ENCODE results near the gene ETV3L. TPM values are rescaled to one million over a fixed set of nuclear protein-coding genes. Genes with fewer than 3 reads are reported as not detected.

ETV3L gene
- total and polyA plus RNA-seq, 2 donors from 2014 or later = not detected

GRCh38 chr1:157097692-157098091 lies 1.9 kb downstream of the ETV3L start:
- intact Hi-C loops (cut with DNase I) = no loop called here

GRCh38 chr1:157096881-157097280 lies 2.7 kb downstream of the ETV3L start:
- H3K9me3 ChIP-seq (ENCODE audit: control insufficient read depth in 2 of 3, insufficient read depth in 1 of 3, low read length in 3 of 3) = no peaks in the 10 kb centered on the region
- H3K4me1 ChIP-seq (ENCODE audit: control insufficient read depth in 2 of 3, insufficient read depth in 2 of 3, low read depth in 1 of 3, low read length in 3 of 3) = no peaks in the 10 kb centered on the region
- TF ChIP-seq CTCF (IDR thresholded peaks at IDR 0.05; ENCODE audit: borderline replicate concordance, extremely low read depth, insufficient read depth) = no peak
- H3K9ac ChIP-seq (ENCODE audit: low read length in 3 of 3) = no peak overlapping the region
- no peaks in the 10 kb centered on the region for H3K36me3 ChIP-seq (ENCODE audit: control insufficient read depth in 2 of 3, insufficient read depth in 3 of 3, low read length in 3 of 3)
- DNase-seq (no peak), FAIRE-seq (no peak)
- no peak overlapping the region for H3K27ac ChIP-seq (ENCODE audit: low read depth in 2 of 2, low read length in 2 of 2)
- no peaks in the 10 kb centered on the region for H3K27me3 ChIP-seq (ENCODE audit: control insufficient read depth, insufficient read depth, low read length)
- no peak overlapping the region for H3K4me3 ChIP-seq (ENCODE audit: low read length in 3 of 3)
- intact Hi-C loops (cut with DNase I) = no loop called here

More at GRCh38 chr1:157097692-157098091, 1.9 kb downstream of the ETV3L start:
- FAIRE-seq = no peak
- Histone ChIP-seq H3K9me3 (ENCODE audit: control insufficient read depth in 2 of 3, insufficient read depth in 1 of 3, low read length in 3 of 3) (no peaks in the 10 kb centered on the region), H3K4me1 (ENCODE audit: control insufficient read depth in 2 of 3, insufficient read depth in 2 of 3, low read depth in 1 of 3, low read length in 3 of 3) (no peaks in the 10 kb centered on the region), H3K9ac (ENCODE audit: low read length in 3 of 3) (no peak overlapping the region), H3K27me3 (ENCODE audit: control insufficient read depth, insufficient read depth, low read length) (no peaks in the 10 kb centered on the region), H3K27ac (ENCODE audit: low read depth in 2 of 2, low read length in 2 of 2) (no peak overlapping the region), H3K4me3 (ENCODE audit: low read length in 3 of 3) (no peak overlapping the region), H3K36me3 (ENCODE audit: control insufficient read depth in 2 of 3, insufficient read depth in 3 of 3, low read length in 3 of 3) (no peaks in the 10 kb centered on the region)
- TF ChIP-seq CTCF (IDR thresholded peaks at IDR 0.05; ENCODE audit: borderline replicate concordance, extremely low read depth, insufficient read depth) = no peak
- DNase-seq = no peak

GRCh38 chr1:157095551-157095950 lies 4.1 kb downstream of the ETV3L start:
- TF ChIP-seq CTCF (IDR thresholded peaks at IDR 0.05; ENCODE audit: borderline replicate concordance, extremely low read depth, insufficient read depth) = no peak
- Histone ChIP-seq H3K4me1 (ENCODE audit: control insufficient read depth in 2 of 3, insufficient read depth in 2 of 3, low read depth in 1 of 3, low read length in 3 of 3) (no peaks in the 10 kb centered on the region), H3K9me3 (ENCODE audit: control insufficient read depth in 2 of 3, insufficient read depth in 1 of 3, low read length in 3 of 3) (no peaks in the 10 kb centered on the region), H3K27ac (ENCODE audit: low read depth in 2 of 2, low read length in 2 of 2) (no peak overlapping the region), H3K27me3 (ENCODE audit: control insufficient read depth, insufficient read depth, low read length) (no peaks in the 10 kb centered on the region), H3K9ac (ENCODE audit: low read length in 3 of 3) (no peak overlapping the region), H3K4me3 (ENCODE audit: low read length in 3 of 3) (no peak overlapping the region), H3K36me3 (ENCODE audit: control insufficient read depth in 2 of 3, insufficient read depth in 3 of 3, low read length in 3 of 3) (no peaks in the 10 kb centered on the region)
- FAIRE-seq (no peak), DNase-seq (no peak)
- intact Hi-C loops (cut with DNase I) = no loop called here

- no peak overlapping the region for H3K27ac ChIP-seq (ENCODE audit: low read depth in 2 of 2, low read length in 2 of 2)
- H3K36me3 ChIP-seq (ENCODE audit: control insufficient read depth in 2 of 3, insufficient read depth in 3 of 3, low read length in 3 of 3) = no peaks in the 10 kb centered on the region
- H3K9me3 ChIP-seq (ENCODE audit: control insufficient read depth in 2 of 3, insufficient read depth in 1 of 3, low read length in 3 of 3) = no peaks in the 10 kb centered on the region
- H3K4me1 ChIP-seq (ENCODE audit: control insufficient read depth in 2 of 3, insufficient read depth in 2 of 3, low read depth in 1 of 3, low read length in 3 of 3) = no peaks in the 10 kb centered on the region
- H3K27me3 ChIP-seq (ENCODE audit: control insufficient read depth, insufficient read depth, low read length) = no peaks in the 10 kb centered on the region
- no peak for FAIRE-seq
- TF ChIP-seq CTCF (IDR thresholded peaks at IDR 0.05; ENCODE audit: borderline replicate concordance, extremely low read depth, insufficient read depth) = no peak
- no peak for DNase-seq
- intact Hi-C loops (cut with DNase I) = no loop called here
- H3K9ac ChIP-seq (ENCODE audit: low read length in 3 of 3) = no peak overlapping the region
- no peak overlapping the region for H3K4me3 ChIP-seq (ENCODE audit: low read length in 3 of 3)
These were observed 4.5 kb downstream of the ETV3L start for GRCh38 chr1:157095091-157095490.

Data from kidney (tissue), 14 donors.